SU-DHL-6 (cell line): ENCODE results near the gene BRCA1.
"Not testable (repeated sequence)": the region's sequence is repeated elsewhere in the genome, so short reads cannot be mapped to it uniquely, and the experiment has no call there.

Experiments
- H2AFZ ChIP-seq: fragments of 200-600 bp; sonication (generic); 2 replicates; pipeline ENCODE4 v1.6.1; 2014; ENCODE audit warnings: low read depth, mild to moderate bottlenecking, moderate library complexity, mixed read lengths, antibody characterized with exemption, low read length; ENCODE audit not compliant: severe bottlenecking
- H3F3A ChIP-seq: fragments of 200-600 bp; shearing (Covaris generic); 2 replicates; pipeline ENCODE4 v1.6.0; 2016; ENCODE audit warnings: antibody characterized with exemption, mild to moderate bottlenecking; ENCODE audit not compliant: insufficient read depth
- H3K27ac ChIP-seq: fragments of 200-600 bp; sonication (generic); 2 replicates; pipeline ENCODE4 v1.5.1; 2016; ENCODE audit warnings: low read depth, mild to moderate bottlenecking, low read length, moderate library complexity, mixed read lengths
- H3K27me3 ChIP-seq: fragments of 200-600 bp; sonication (generic), shearing (Covaris generic); 2 replicates; pipeline ENCODE4 v1.6.0; 2014; ENCODE audit warnings: mild to moderate bottlenecking, low read length
- H3K36me3 ChIP-seq: fragments of 200-600 bp; sonication (generic); 2 replicates; pipeline ENCODE4 v1.6.1; 2014; ENCODE audit warnings: mild to moderate bottlenecking, low read length, mixed read lengths
- H3K4me2 ChIP-seq: fragments of 300-600, 200-600 bp; shearing (Covaris generic), sonication (generic); 2 replicates; pipeline ENCODE4 v1.6.0; 2014; ENCODE audit warnings: low read length, low read depth, mild to moderate bottlenecking; ENCODE audit not compliant: poor library complexity, severe bottlenecking
- H3K4me3 ChIP-seq: fragments of 200-600 bp; sonication (generic); 2 replicates; pipeline ENCODE4 v1.5.1; 2014; ENCODE audit warnings: antibody characterized with exemption, low read length, mild to moderate bottlenecking, mixed read lengths; ENCODE audit not compliant: insufficient read depth, poor library complexity, severe bottlenecking
- H3K79me2 ChIP-seq: fragments of 200-600 bp; sonication (generic); 2 replicates; pipeline ENCODE4 v1.6.1; 2014; ENCODE audit warnings: mild to moderate bottlenecking, low read length, moderate library complexity; ENCODE audit not compliant: insufficient read depth
- H3K9ac ChIP-seq: fragments of 200-600 bp; sonication (generic); 2 replicates; pipeline ENCODE4 v1.7.0; 2014; ENCODE audit warnings: mild to moderate bottlenecking, low read length
- H3K9me2 ChIP-seq: fragments of 200-600 bp; sonication (generic); replicated peaks from 2 replicates; pipeline ENCODE4 v1.6.1; 2014; ENCODE audit warnings: low read length; ENCODE audit not compliant: insufficient read depth
- H3K9me3 ChIP-seq: fragments of 200-600 bp; sonication (generic); 2 replicates; pipeline ENCODE4 v1.6.1; 2014; ENCODE audit warnings: low read length, mixed read lengths; ENCODE audit not compliant: insufficient read depth
- H4K20me1 ChIP-seq: fragments of 200-600 bp; sonication (generic); 2 replicates; pipeline ENCODE4 v1.6.1; 2014; ENCODE audit warnings: low read depth, mild to moderate bottlenecking, antibody characterized with exemption, low read length, moderate library complexity, mixed read lengths
- EZH2phosphoT487 ChIP-seq: fragments of 200-600 bp; sonication (generic), shearing (Covaris generic); conservative IDR thresholded peaks from 2 replicates; pipeline ENCODE4 v1.6.1; 2018; ENCODE audit warnings: mild to moderate bottlenecking, antibody characterized with exemption, low read length, moderate library complexity, mixed read lengths
- TF ChIP-seq, protein P1 (sequence below): fragments of 200-600 bp; sonication (generic); IDR thresholded peaks from one replicate; pipeline ENCODE4 v1.5.1; 2017; ENCODE audit warnings: antibody characterized with exemption, mild to moderate bottlenecking, low read length, moderate library complexity; ENCODE audit not compliant: insufficient read depth, poor library complexity, severe bottlenecking

BRCA1 gene

DNA sequence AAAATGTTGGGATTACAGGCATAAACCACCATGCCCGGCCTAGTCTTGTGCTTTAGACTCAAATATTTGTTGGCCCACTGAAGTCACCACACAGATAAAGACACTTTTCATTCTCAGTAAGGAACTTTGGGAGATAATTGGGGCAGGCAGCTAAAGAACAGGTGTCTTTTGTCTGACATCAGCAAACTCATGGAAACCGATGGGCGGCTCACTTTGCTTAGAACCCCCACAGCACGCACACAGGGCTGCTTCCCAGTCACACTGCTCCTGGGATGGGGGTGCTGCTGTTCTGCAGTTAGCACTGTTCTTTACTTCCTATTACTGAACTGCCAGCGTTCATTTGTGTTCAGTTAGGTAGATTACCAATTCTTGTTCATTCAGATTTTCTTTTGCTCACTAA lies 18.0 kb upstream of the BRCA1 start:
- no peaks in the 10 kb centered on the region for H4K20me1 ChIP-seq
- H3K9ac ChIP-seq: no peak overlapping the region
- no peak overlapping the region for H3K4me3 ChIP-seq
- no peaks in the 10 kb centered on the region; the same call in 1 of the 2 replicates for H3F3A ChIP-seq
- H3K36me3 ChIP-seq: no peaks in the 10 kb centered on the region
- H3K9me2 ChIP-seq: no peaks in the 10 kb centered on the region
- H2AFZ ChIP-seq: no peak overlapping the region
- no peaks in the 10 kb centered on the region for H3K27me3 ChIP-seq
- H3K79me2 ChIP-seq: no peaks in the 10 kb centered on the region
- H3K27ac ChIP-seq: no peak overlapping the region
- no peak for TF ChIP-seq EZH2phosphoT487
- H3K4me2 ChIP-seq: no peak overlapping the region
- no peaks in the 10 kb centered on the region for H3K9me3 ChIP-seq

DNA sequence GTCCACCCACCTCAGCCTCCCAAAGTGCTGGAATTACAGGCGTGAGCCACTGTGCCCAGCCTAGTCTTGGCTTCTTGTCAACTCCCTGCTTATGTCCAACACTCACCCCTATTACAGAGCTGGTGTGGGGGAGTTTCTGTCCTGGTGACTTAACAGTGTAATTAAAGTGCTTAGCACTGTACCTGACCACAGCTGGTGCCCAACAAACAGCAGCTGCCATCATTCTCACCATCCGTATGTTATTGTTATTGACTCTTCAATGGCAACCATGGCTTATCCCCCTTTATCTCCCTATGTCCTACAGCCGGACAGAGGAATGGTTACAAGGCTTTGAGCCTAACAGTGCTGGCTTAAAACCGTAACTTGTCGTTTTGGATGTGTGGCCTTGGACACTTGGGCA lies 17.0 kb upstream of the BRCA1 start:
- Histone ChIP-seq H3K9me2 (no peaks in the 10 kb centered on the region), H4K20me1 (no peaks in the 10 kb centered on the region), H3F3A (no peaks in the 10 kb centered on the region; the same call in 1 of the 2 replicates), H3K27ac (no peak overlapping the region), H3K9me3 (no peaks in the 10 kb centered on the region), H3K4me3 (no peak overlapping the region), H3K4me2 (no peak overlapping the region), H2AFZ (no peak overlapping the region), H3K27me3 (no peaks in the 10 kb centered on the region), H3K9ac (no peak overlapping the region), H3K36me3 (no peaks in the 10 kb centered on the region), H3K79me2 (no peaks in the 10 kb centered on the region)
- TF ChIP-seq, protein P1, sequence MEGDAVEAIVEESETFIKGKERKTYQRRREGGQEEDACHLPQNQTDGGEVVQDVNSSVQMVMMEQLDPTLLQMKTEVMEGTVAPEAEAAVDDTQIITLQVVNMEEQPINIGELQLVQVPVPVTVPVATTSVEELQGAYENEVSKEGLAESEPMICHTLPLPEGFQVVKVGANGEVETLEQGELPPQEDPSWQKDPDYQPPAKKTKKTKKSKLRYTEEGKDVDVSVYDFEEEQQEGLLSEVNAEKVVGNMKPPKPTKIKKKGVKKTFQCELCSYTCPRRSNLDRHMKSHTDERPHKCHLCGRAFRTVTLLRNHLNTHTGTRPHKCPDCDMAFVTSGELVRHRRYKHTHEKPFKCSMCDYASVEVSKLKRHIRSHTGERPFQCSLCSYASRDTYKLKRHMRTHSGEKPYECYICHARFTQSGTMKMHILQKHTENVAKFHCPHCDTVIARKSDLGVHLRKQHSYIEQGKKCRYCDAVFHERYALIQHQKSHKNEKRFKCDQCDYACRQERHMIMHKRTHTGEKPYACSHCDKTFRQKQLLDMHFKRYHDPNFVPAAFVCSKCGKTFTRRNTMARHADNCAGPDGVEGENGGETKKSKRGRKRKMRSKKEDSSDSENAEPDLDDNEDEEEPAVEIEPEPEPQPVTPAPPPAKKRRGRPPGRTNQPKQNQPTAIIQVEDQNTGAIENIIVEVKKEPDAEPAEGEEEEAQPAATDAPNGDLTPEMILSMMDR: no peak
- no peak for TF ChIP-seq EZH2phosphoT487

DNA sequence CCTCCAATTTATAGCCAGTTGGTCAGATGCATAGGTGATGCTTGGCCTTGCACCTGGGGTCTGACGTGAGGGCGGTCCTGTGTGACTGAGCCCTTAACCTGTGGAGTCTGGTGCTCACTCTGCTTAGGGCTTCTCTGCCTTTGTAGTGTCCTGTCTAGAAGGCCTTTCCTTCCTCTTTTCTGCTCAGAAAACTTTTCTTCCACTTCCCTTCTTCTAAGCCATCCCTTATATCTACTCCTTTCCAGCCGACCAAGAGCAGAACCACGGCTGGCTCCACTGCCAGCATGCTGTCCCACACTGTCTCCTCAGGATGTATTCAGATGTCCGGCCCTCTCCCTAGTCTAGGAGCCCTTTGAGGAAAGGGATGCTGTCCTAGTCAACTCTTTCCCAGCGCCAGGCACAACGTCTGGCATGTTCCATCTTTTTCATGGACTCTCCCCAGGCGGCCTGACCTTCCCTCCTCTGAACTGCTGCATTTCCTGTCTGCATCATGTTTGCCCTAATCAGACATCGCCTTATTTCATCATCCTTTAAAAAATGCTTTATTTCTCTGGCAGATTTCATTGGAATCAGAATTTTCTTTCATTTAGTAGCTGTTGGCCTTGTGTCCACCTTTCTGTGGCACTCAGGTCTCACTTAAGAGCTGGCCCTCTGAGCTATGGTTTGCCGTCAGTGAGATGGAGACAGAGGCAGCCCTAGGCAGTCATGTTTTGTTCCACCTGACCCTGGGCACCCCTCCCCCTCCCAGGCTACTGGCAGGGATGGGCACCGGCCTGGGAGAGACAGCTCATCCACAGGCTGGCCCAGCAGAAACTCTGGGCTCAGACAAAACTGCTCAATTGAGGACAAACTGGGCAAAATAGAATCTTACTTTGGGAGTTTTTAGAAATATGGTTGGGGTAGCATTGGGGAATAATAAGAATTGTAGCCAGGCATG lies 15.5 kb upstream of the BRCA1 start:
- Histone ChIP-seq H3K27me3 (no peaks in the 10 kb centered on the region), H3K9me2 (no peaks in the 10 kb centered on the region), H3K27ac (no peak overlapping the region), H3K9ac (no peak overlapping the region), H3K9me3 (no peaks in the 10 kb centered on the region), H3F3A (no peaks in the 10 kb centered on the region; the same call in 1 of the 2 replicates), H4K20me1 (no peaks in the 10 kb centered on the region), H3K79me2 (no peaks in the 10 kb centered on the region), H3K4me3 (no peak overlapping the region), H2AFZ (no peak overlapping the region), H3K4me2 (no peak overlapping the region), H3K36me3 (no peaks in the 10 kb centered on the region)
- no peak for TF ChIP-seq EZH2phosphoT487
- TF ChIP-seq, protein P1: no peak

DNA sequence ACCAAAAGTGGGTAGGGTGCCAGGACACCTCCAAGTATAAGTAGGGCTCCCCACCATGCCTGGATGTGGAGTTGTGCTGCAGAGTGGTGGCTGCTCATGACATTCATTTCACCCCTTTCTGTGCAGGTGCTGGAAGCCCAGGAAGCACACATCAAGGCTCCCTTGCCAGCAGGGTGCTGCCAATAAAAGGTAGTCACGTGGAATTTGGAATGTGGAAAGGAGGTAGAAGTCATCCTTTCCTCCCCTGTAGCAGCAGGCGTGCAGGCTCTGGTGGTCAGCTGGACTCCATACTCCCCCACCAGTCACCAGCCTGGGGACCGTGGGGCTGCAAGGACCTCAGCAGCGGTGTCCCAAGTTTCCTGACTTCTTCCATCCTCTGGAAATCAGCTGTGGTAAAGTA lies 13.4 kb upstream of the BRCA1 start:
- not testable (repeated sequence) for H3K4me2 ChIP-seq, H3K27me3 ChIP-seq, H3K9me2 ChIP-seq, H3K9ac ChIP-seq, H3K9me3 ChIP-seq, H3F3A ChIP-seq, H3K79me2 ChIP-seq, H3K27ac ChIP-seq, H2AFZ ChIP-seq, H3K36me3 ChIP-seq, H3K4me3 ChIP-seq, H4K20me1 ChIP-seq

DNA sequence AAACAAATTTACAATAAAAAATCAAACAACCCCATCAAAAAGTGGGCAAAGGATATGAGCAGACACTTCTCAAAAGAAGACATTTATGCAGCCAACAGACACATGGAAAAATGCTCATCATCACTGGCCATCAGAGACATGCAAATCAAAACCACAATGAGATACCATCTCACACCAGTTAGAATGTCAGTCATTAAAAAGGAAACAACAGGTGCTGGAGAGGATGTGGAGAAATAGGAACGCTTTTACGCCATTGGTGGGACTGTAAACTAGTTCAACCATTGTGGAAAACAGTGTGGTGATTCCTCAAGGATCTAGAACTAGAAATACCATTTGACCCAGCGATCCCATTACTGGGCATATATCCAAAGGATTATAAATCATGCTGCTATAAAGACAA lies 11.4 kb upstream of the BRCA1 start:
- H3K27ac ChIP-seq: peak overlapping the region; percentile 74
- not testable (repeated sequence) for H3K79me2 ChIP-seq, H2AFZ ChIP-seq, H3F3A ChIP-seq, H3K9me2 ChIP-seq, H3K27me3 ChIP-seq, H3K4me3 ChIP-seq, H3K36me3 ChIP-seq, H4K20me1 ChIP-seq, H3K9me3 ChIP-seq, H3K9ac ChIP-seq, H3K4me2 ChIP-seq
